IMR-90 (cell line): Measurements from ENCODE around the gene FNDC3B.

Source experiments
- BHLHE40 ChIP-seq: fragments of 150-350 bp; IDR thresholded peaks from 2 replicates; pipeline ENCODE4 v1.6.1; 2016; ENCODE audit warnings: mild to moderate bottlenecking, low read depth, low read length
- CHD1 ChIP-seq: IDR thresholded peaks from 2 replicates; pipeline ENCODE4 v1.6.1; 2012; ENCODE audit warnings: low read depth, low read length, improper control_type of control experiment
- MAZ ChIP-seq: IDR thresholded peaks from 2 replicates; pipeline ENCODE4 v1.6.1; 2012; ENCODE audit warnings: low read depth, mild to moderate bottlenecking, low read length, improper control_type of control experiment, moderate library complexity, borderline replicate concordance
- POLR2A ChIP-seq: IDR thresholded peaks from 2 replicates; pipeline ENCODE4 v1.6.1; 2012; ENCODE audit warnings: mild to moderate bottlenecking, low read depth, low read length
- RAD21 ChIP-seq: IDR thresholded peaks from 2 replicates; pipeline ENCODE4 v1.6.1; 2012; ENCODE audit warnings: low read length, improper control_type of control experiment
- RCOR1 ChIP-seq: IDR thresholded peaks from 2 replicates; pipeline ENCODE4 v1.6.1; 2012; ENCODE audit warnings: mild to moderate bottlenecking, low read length, improper control_type of control experiment; ENCODE audit not compliant: insufficient replicate concordance
- RFX5 ChIP-seq: IDR thresholded peaks from 2 replicates; pipeline ENCODE4 v1.8.0; 2012; ENCODE audit warnings: low read depth, mild to moderate bottlenecking, low read length, moderate library complexity
- SMC3 ChIP-seq: fragments of 150-350 bp; IDR thresholded peaks from 2 replicates; pipeline ENCODE4 v1.6.1; 2016; ENCODE audit warnings: low read depth, mild to moderate bottlenecking, antibody characterized with exemption, low read length, moderate library complexity
- TF ChIP-seq, protein P1 (sequence below): conservative IDR thresholded peaks from 2 replicates; pipeline ENCODE4 v1.5.1; 2012; ENCODE audit warnings: mild to moderate bottlenecking, low read depth, low read length, improper control_type of control experiment
- TF ChIP-seq, protein P2 (sequence below): fragments of 150-350 bp; IDR thresholded peaks from 2 replicates; pipeline ENCODE4 v1.6.1; 2017; ENCODE audit warnings: mild to moderate bottlenecking, antibody characterized with exemption, low read length, low read depth
- TF ChIP-seq, protein P3 (sequence below): fragments of 150-350 bp; IDR thresholded peaks from 2 replicates; pipeline ENCODE4 v1.6.1; 2016; ENCODE audit warnings: low read depth, mild to moderate bottlenecking, low read length, moderate library complexity, borderline replicate concordance

DNA sequence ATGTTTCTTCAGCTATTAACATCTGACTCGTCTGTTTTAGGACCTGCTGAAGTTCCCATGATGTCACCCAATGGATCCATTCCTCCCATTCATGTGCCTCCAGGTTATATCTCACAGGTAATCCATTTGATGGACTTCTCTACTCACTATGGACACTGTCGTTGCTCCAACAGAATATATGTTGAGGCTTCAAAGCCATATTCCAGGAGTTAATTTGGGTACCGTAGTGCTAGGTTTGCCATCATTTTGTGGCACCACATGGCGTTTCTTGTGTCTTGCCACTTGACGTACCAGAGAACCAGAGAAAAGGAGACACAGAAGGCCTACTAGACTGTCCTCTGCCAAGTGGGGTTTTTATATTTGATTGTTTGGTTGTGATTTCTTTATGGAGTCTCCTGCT is 187.5 kb downstream of the FNDC3B start:
- no peak for TF ChIP-seq POLR2A
- TF ChIP-seq, protein P1, sequence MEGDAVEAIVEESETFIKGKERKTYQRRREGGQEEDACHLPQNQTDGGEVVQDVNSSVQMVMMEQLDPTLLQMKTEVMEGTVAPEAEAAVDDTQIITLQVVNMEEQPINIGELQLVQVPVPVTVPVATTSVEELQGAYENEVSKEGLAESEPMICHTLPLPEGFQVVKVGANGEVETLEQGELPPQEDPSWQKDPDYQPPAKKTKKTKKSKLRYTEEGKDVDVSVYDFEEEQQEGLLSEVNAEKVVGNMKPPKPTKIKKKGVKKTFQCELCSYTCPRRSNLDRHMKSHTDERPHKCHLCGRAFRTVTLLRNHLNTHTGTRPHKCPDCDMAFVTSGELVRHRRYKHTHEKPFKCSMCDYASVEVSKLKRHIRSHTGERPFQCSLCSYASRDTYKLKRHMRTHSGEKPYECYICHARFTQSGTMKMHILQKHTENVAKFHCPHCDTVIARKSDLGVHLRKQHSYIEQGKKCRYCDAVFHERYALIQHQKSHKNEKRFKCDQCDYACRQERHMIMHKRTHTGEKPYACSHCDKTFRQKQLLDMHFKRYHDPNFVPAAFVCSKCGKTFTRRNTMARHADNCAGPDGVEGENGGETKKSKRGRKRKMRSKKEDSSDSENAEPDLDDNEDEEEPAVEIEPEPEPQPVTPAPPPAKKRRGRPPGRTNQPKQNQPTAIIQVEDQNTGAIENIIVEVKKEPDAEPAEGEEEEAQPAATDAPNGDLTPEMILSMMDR: no peak
- TF ChIP-seq RFX5: no peak
- no peak for TF ChIP-seq SMC3
- TF ChIP-seq, protein P2, sequence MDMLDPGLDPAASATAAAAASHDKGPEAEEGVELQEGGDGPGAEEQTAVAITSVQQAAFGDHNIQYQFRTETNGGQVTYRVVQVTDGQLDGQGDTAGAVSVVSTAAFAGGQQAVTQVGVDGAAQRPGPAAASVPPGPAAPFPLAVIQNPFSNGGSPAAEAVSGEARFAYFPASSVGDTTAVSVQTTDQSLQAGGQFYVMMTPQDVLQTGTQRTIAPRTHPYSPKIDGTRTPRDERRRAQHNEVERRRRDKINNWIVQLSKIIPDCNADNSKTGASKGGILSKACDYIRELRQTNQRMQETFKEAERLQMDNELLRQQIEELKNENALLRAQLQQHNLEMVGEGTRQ: no peak
- TF ChIP-seq, protein P3, sequence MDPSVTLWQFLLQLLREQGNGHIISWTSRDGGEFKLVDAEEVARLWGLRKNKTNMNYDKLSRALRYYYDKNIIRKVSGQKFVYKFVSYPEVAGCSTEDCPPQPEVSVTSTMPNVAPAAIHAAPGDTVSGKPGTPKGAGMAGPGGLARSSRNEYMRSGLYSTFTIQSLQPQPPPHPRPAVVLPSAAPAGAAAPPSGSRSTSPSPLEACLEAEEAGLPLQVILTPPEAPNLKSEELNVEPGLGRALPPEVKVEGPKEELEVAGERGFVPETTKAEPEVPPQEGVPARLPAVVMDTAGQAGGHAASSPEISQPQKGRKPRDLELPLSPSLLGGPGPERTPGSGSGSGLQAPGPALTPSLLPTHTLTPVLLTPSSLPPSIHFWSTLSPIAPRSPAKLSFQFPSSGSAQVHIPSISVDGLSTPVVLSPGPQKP: no peak
- TF ChIP-seq MAZ: no peak
- no peak for TF ChIP-seq RCOR1
- no peak for TF ChIP-seq RAD21
- no peak for TF ChIP-seq BHLHE40
- TF ChIP-seq CHD1: no peak
